Midbrain (tissue), 1 donor: ENCODE data around the gene DHDH.

Experiments
- DNase-seq: peaks from one replicate; lab custom pipeline; 2025; lab: John Stamatoyannopoulos, UW

DHDH gene

GRCh38 chr19:48992581-48993174 is 59.2 kb downstream of the DHDH start:
- DNase-seq = peak; percentile 62

GRCh38 chr19:48993175-48994034 is 59.9 kb downstream of the DHDH start, which contains the start of the genes GYS1 and RUVBL2:
Gene GYS1, minus strand, starts transcription at chr19:48993309. Its CDS starts 197 bp downstream, at chr19:48993112.
Gene RUVBL2, plus strand, starts transcription at chr19:48993887. Its CDS starts 25 bp downstream, at chr19:48993912.
- DNase-seq = peak; percentile 99

- no peak for DNase-seq
Measured at GRCh38 chr19:48994035-48994386, 60.5 kb downstream of the DHDH start.
